Keratinocyte (primary cell): ENCODE data around the gene ZCCHC18.

Source experiments
- CTCF ChIP-seq, 3 experiments: IDR thresholded peaks in 1 of 3; conservative IDR thresholded peaks in 1 of 3; optimal IDR thresholded peaks in 1 of 3; 2 replicates in 2 of 3; 3 replicates in 1 of 3; pipeline versions ENCODE3 to v1.5.1; 2011; ENCODE audit warnings: low read length in 3 of 3, mild to moderate bottlenecking in 3 of 3, moderate library complexity in 2 of 3, control low read depth in 1 of 3, inconsistent platforms in 1 of 3; ENCODE audit not compliant: insufficient read depth in 2 of 3; ENCODE audit errors: extremely low read depth in 1 of 3
- EZH2 ChIP-seq: IDR thresholded peaks from one replicate; pipeline ENCODE4 v1.6.1; 2012; ENCODE audit warnings: inconsistent platforms, mild to moderate bottlenecking, low read length, moderate library complexity

GRCh38 chrX:104098919-104099318, 13.4 kb upstream of the ZCCHC18 start:
- no peak for TF ChIP-seq EZH2
- TF ChIP-seq CTCF (optimal IDR thresholded peaks at IDR 0.05 in 1 of 3, IDR thresholded peaks at IDR 0.05 in 1 of 3, conservative IDR thresholded peaks at IDR 0.05 in 1 of 3; ENCODE audit: extremely low read depth in 1 of 3, insufficient read depth in 2 of 3, low read length in 3 of 3), result no peak
